Breast epithelium (tissue), 4 donors: ENCODE measurements around the gene DNAJC8. TPM values are rescaled to one million over a fixed set of nuclear protein-coding genes. Genes with fewer than 3 reads are reported as not detected.

Source experiments
- DNase-seq, 2 donors: peaks; one replicate each; pipeline ENCODE4 v3.0.0-alpha.2; 2019; ENCODE audit warnings: low spot score in 2 of 2
- H3K27ac ChIP-seq, 2 donors: fragments of 200-600 bp; sonication (generic) in 1 of 2; one replicate each; pipeline ENCODE4 v1.5.1; 2016 to 2019; ENCODE audit warnings: mild to moderate bottlenecking in 1 of 2
- H3K27me3 ChIP-seq, 2 donors: fragments of 200-600 bp; sonication (generic) in 1 of 2; one replicate each; pipeline versions ENCODE4 v1.5.1 to v1.6.0; 2017 to 2019; ENCODE audit warnings: control low read depth in 1 of 2, mild to moderate bottlenecking in 1 of 2
- H3K36me3 ChIP-seq: fragments of 200-600 bp; one replicate; pipeline ENCODE4 v1.5.1; 2019
- H3K4me1 ChIP-seq, 2 donors: fragments of 200-600 bp; sonication (generic); one replicate each; pipeline ENCODE4 v1.5.1; 2016 to 2019; ENCODE audit warnings: control low read depth in 1 of 2
- H3K4me3 ChIP-seq, 3 donors: fragments of 200-600 bp; sonication (generic); 1 replicate in 2 of 3; 2 replicates in 1 of 3; pipeline ENCODE4 v1.5.1; 2016 to 2019; ENCODE audit warnings: mild to moderate bottlenecking in 3 of 3, moderate library complexity in 2 of 3
- H3K9me3 ChIP-seq, 2 donors: fragments of 200-600 bp; sonication (generic) in 1 of 2; one replicate each; pipeline ENCODE4 v1.5.1; 2016 to 2019; ENCODE audit warnings: control low read depth in 1 of 2
- POLR2A ChIP-seq: fragments of 450-650 bp; IDR thresholded peaks from one replicate; pipeline ENCODE4 v1.6.1; 2016; ENCODE audit warnings: antibody characterized with exemption, mild to moderate bottlenecking, moderate library complexity
- POLR2AphosphoS5 ChIP-seq, 3 donors: sonication (generic); formaldehyde crosslinking; IDR thresholded peaks; one replicate each; pipeline ENCODE4 v1.6.1; 2017; ENCODE audit warnings: antibody characterized with exemption in 3 of 3
- intact Hi-C: fragments of 100-400 bp; cut with DNase I; formaldehyde crosslinking; loops from one replicate; pipeline ENCODE4 v1.15.1; 2023; ENCODE audit warnings: low total_unique reads
- total RNA-seq, 3 donors: library from RNA; depleted of rRNA; stranded (reverse); fragments of >200 nt; gene quantifications; one replicate each; pipeline ENCODE4 v1.1.0, GENCODE V29; 2016
- TF ChIP-seq, protein P1 (sequence below), 3 donors: fragments of 450-650 bp; IDR thresholded peaks; one replicate each; pipeline ENCODE4 v1.5.1; 2016 to 2017; ENCODE audit warnings: antibody characterized with exemption in 3 of 3, mild to moderate bottlenecking in 3 of 3, moderate library complexity in 3 of 3

Gene DNAJC8
- total RNA-seq, 3 donors from 2014 or later, result 67.8 to 76.4 (median 75.4) TPM

DNA sequence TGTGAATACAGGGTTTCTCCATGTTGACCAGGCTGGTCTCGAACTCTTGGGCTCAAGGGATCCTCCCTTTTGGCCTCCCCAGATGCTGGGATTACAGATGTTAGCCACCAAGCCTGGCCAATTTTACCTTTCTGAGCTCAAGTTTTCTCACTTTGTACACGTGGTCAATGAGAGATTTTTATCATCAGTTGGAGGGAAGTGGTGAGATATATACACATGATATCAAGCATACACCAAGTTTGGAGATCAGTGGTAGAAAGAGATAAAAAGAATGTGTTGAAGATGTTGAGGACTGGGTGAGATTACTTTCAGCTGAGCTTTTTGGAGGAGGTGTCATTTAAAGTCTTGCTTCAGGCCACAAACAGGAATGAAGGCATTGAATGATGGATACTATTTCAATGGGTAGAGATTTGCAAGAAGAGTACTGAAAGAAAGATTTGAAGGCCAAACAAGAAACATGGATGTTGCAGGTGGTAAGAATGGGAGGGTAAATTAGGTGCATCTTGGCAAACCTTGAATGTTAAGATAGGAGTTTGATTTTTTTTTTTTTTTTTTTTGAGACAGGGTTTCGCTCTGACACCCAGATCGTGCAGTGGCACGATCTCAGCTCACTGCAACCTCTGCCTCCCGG lies 23.5 kb upstream of the DNAJC8 start:
- Histone ChIP-seq H3K27me3 (no peaks in the 10 kb centered on the region), H3K27ac (no peak overlapping the region), H3K4me1 (no peaks in the 10 kb centered on the region), H3K9me3 (no peaks in the 10 kb centered on the region), H3K36me3 (no peaks in the 10 kb centered on the region), H3K4me3 (no peak overlapping the region)
- TF ChIP-seq, protein P1, sequence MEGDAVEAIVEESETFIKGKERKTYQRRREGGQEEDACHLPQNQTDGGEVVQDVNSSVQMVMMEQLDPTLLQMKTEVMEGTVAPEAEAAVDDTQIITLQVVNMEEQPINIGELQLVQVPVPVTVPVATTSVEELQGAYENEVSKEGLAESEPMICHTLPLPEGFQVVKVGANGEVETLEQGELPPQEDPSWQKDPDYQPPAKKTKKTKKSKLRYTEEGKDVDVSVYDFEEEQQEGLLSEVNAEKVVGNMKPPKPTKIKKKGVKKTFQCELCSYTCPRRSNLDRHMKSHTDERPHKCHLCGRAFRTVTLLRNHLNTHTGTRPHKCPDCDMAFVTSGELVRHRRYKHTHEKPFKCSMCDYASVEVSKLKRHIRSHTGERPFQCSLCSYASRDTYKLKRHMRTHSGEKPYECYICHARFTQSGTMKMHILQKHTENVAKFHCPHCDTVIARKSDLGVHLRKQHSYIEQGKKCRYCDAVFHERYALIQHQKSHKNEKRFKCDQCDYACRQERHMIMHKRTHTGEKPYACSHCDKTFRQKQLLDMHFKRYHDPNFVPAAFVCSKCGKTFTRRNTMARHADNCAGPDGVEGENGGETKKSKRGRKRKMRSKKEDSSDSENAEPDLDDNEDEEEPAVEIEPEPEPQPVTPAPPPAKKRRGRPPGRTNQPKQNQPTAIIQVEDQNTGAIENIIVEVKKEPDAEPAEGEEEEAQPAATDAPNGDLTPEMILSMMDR (IDR thresholded peaks at IDR 0.05), result no peak
- TF ChIP-seq POLR2A (no peak), POLR2AphosphoS5 (IDR thresholded peaks at IDR 0.05) (no peak)
- intact Hi-C loops, result no loop called here
- DNase-seq, result no peak

DNA sequence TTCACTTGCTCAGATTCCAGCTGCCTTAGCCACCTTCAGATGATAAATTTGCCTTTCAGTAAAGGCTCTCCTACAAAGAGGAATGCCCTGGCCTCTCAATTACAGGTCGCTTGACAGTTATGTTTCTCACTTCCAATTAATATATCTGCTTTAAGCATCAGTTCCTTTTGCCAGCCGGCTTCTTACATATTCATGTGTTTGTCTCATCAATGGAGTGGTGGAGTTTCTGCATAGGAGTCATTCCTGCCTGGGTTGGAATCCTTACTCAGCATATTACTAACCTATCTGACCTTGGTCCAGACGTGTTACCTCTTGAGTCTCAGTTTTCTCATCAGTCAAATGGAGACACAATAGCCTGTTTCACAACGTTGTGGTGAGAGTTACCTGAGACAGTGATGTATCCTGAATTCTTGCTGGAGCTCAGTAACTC lies 17.1 kb upstream of the DNAJC8 start:
- Histone ChIP-seq H3K27me3 (no peaks in the 10 kb centered on the region), H3K9me3 (no peaks in the 10 kb centered on the region), H3K36me3 (no peaks in the 10 kb centered on the region), H3K27ac (peak overlapping the region; percentile 79 to 85), H3K4me1 (peaks cover 4 to 9% of the 10 kb centered on the region in 2 donors), H3K4me3 (no peak overlapping the region)
- TF ChIP-seq, protein P1 (IDR thresholded peaks at IDR 0.05), result no peak
- TF ChIP-seq POLR2AphosphoS5 (IDR thresholded peaks at IDR 0.05) (no peak), POLR2A (no peak)
- intact Hi-C loops, result no loop called here
- DNase-seq, result no peak

DNA sequence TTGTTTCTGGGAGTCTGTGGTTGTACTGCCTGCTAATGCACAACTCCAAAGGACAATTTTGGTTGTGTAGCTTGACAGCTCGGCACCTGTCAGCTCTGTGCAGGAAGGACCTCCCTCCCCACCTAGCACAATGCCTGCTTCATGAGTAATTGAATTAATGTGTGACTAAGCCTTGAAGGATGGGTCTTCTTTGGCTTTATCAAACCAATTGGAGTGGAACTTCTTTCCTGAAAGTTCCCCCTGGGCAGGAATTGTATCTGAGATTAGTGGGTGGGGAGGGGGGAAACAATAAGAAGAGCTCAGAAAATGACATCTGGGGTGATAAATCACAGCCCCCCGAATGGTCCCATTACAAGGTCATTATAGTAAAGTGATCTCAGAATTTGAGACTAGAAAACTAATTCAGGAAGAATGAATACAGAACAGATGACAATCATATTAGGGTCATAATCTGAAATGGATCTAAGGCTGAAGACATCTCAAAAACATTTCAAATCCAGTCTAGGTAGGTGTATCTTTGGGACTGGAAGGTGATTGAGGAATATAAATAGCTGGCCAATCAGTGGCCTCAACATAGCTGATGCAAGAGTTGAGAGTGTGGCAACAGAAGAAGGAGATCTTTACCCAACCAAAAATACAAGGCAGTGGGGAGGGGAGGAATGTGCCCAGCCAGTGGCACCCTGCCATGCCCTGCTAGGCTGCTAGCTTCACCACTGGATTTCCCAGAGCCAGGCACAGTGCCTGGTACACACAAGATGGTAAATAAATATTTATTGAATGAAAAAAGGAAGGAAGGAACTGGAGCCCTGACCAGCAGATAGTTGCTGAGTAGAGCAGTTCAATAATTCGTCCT lies 16.4 kb upstream of the DNAJC8 start:
- peaks cover 4 to 9% of the 10 kb centered on the region in 2 donors for H3K4me1 ChIP-seq
- DNase-seq, result peak in 1 of 2 donors; percentile 61
- H3K27ac ChIP-seq, result peak overlapping the region; percentile 79 to 85
- TF ChIP-seq POLR2AphosphoS5 (IDR thresholded peaks at IDR 0.05), result no peak
- TF ChIP-seq, protein P1 (IDR thresholded peaks at IDR 0.05), result no peak
- no peak for TF ChIP-seq POLR2A
- H3K4me3 ChIP-seq, result peak overlapping the region in 2 of 3 donors; percentile 20 to 34
- H3K27me3 ChIP-seq, result no peaks in the 10 kb centered on the region
- H3K9me3 ChIP-seq, result no peaks in the 10 kb centered on the region
- no peaks in the 10 kb centered on the region for H3K36me3 ChIP-seq
- intact Hi-C loops, result no loop called here

DNA sequence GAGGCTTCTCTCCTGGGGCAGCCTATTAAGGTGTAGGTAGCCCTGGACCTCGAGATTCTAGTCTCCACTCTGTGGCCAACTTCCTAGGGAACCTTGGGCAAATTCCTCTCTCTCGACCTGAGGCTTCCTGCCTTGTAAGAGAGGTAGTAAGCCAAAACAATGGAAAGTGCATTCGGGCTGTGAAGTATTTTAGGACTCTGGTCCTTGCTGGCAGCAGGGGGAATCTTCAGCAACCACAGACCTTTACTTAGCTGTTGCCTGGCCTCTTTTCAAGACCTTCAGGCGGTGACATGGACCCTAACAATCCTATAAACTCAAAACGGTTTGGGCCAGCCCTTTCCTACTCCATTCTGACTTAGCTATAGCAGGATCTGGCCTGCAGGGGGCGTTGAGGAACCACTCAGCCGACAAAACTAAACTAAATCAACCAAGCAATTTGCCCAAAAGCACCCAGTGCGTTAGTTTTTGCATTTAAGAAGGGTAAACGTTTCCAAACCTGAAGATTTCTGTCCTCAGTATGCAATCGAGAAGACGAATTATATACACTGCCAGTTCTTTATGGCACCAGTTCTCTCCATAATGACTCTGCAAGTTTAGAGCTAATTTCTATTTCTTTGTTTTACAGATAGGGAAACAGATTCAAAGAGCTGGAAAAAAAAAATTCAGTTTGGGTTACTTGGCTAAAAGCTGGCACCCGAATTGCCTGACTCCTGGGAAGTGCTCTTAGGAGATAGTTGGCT lies 15.6 kb upstream of the DNAJC8 start:
- peaks cover 4 to 9% of the 10 kb centered on the region in 2 donors for H3K4me1 ChIP-seq
- H3K36me3 ChIP-seq, result no peaks in the 10 kb centered on the region
- TF ChIP-seq POLR2A (no peak), POLR2AphosphoS5 (IDR thresholded peaks at IDR 0.05) (no peak)
- TF ChIP-seq, protein P1 (IDR thresholded peaks at IDR 0.05), result peak; percentile 85 to 91 (median 85)
- H3K27ac ChIP-seq, result peak overlapping the region; percentile 79 to 85
- no peaks in the 10 kb centered on the region for H3K27me3 ChIP-seq
- DNase-seq, result peak; percentile 66 to 75
- no peaks in the 10 kb centered on the region for H3K9me3 ChIP-seq
- intact Hi-C loops, result no loop called here
- H3K4me3 ChIP-seq, result peak overlapping the region in 2 of 3 donors; percentile 20 to 34
